GM04504 (cell line): ENCODE measurements around the gene CPEB4.

Source experiments
- DNase-seq: peaks from one replicate; pipeline ENCODE4 v3.0.0-alpha.2; 2012; ENCODE audit warnings: low read depth

CPEB4 gene

GRCh38 chr5:173884402-173885053 lies 3.6 kb upstream of the CPEB4 start:
- no peak for DNase-seq

GRCh38 chr5:173885054-173885443 lies 3.1 kb upstream of the CPEB4 start:
- DNase-seq, result no peak

- DNase-seq, result no peak
These were observed 2.6 kb upstream of the CPEB4 start for GRCh38 chr5:173885475-173886010.

GRCh38 chr5:173886150-173886549 lies 2.0 kb upstream of the CPEB4 start:
- DNase-seq, result no peak

GRCh38 chr5:173888473-173889131 lies 453 bp downstream of the CPEB4 start:
- no peak for DNase-seq

- no peak for DNase-seq
These were observed 2.2 kb downstream of the CPEB4 start for GRCh38 chr5:173890195-173890991.

- no peak for DNase-seq
These were observed 3.4 kb downstream of the CPEB4 start for GRCh38 chr5:173891308-173892116.

GRCh38 chr5:173893192-173893561 lies 5.0 kb downstream of the CPEB4 start:
- DNase-seq, result no peak

GRCh38 chr5:173895401-173896165 lies 7.4 kb downstream of the CPEB4 start:
- no peak for DNase-seq

- no peak for DNase-seq
These were observed 8.5 kb downstream of the CPEB4 start for GRCh38 chr5:173896631-173897030.

GRCh38 chr5:173901705-173902104 lies 13.6 kb downstream of the CPEB4 start:
- no peak for DNase-seq

- no peak for DNase-seq
These were observed 14.2 kb downstream of the CPEB4 start for GRCh38 chr5:173902334-173902733.

GRCh38 chr5:173902743-173903142 lies 14.6 kb downstream of the CPEB4 start:
- DNase-seq, result no peak

- DNase-seq, result no peak
These were observed 15.4 kb downstream of the CPEB4 start for GRCh38 chr5:173903396-173904140.

GRCh38 chr5:173904151-173904550 lies 16.0 kb downstream of the CPEB4 start:
- DNase-seq, result no peak

GRCh38 chr5:173907284-173907683 lies 19.1 kb downstream of the CPEB4 start:
- no peak for DNase-seq

- no peak for DNase-seq
These were observed 19.7 kb downstream of the CPEB4 start for GRCh38 chr5:173907686-173908371.

GRCh38 chr5:173909199-173909598 lies 21.1 kb downstream of the CPEB4 start:
- no peak for DNase-seq

- no peak for DNase-seq
These were observed 22.1 kb downstream of the CPEB4 start for GRCh38 chr5:173910215-173910614.

GRCh38 chr5:173911623-173912022 lies 23.5 kb downstream of the CPEB4 start:
- DNase-seq, result no peak
